Activated T-cell treated with anti-CD3 and anti-CD28 coated beads, Interleukin-2, amount 50 U/mL, for 24 hours (primary cell): ENCODE results near the gene INSM1.

Experiments used
- DNase-seq: peaks from one replicate; pipeline ENCODE4 v3.0.0-alpha.2; 2020
- H3K27ac Mint-ChIP-seq: 2 replicates; pipeline ENCODE4 v1.8.0; 2020; ENCODE audit warnings: mild to moderate bottlenecking, mixed read lengths
- H3K27me3 Mint-ChIP-seq: 2 replicates; pipeline ENCODE4 v1.8.0; 2020; ENCODE audit warnings: mixed read lengths
- H3K36me3 Mint-ChIP-seq: 2 replicates; pipeline ENCODE4 v1.8.0; 2020; ENCODE audit warnings: low read depth, mixed read lengths
- H3K4me1 Mint-ChIP-seq: 2 replicates; pipeline ENCODE4 v1.8.0; 2020; ENCODE audit warnings: low read depth, mixed read lengths
- H3K4me3 Mint-ChIP-seq: 2 replicates; pipeline ENCODE4 v1.8.0; 2020; ENCODE audit warnings: mild to moderate bottlenecking, moderate library complexity, mixed read lengths
- H3K9me3 Mint-ChIP-seq: 2 replicates; pipeline ENCODE4 v1.8.0; 2020; ENCODE audit warnings: mixed read lengths

Gene INSM1

GRCh38 chr20:20395087-20395486, 27.2 kb downstream of the INSM1 start:
- H3K36me3 Mint-ChIP-seq: peaks cover 66% of the 10 kb centered on the region
- no peaks in the 10 kb centered on the region for H3K4me1 Mint-ChIP-seq
- H3K27ac Mint-ChIP-seq: no peak overlapping the region
- no peak overlapping the region for H3K4me3 Mint-ChIP-seq
- no peaks in the 10 kb centered on the region for H3K27me3 Mint-ChIP-seq
- DNase-seq: no peak
- H3K9me3 Mint-ChIP-seq: no peaks in the 10 kb centered on the region

GRCh38 chr20:20395903-20396568, 28.1 kb downstream of the INSM1 start:
- no peak for DNase-seq
- Mint-ChIP-seq H3K4me1 (no peaks in the 10 kb centered on the region), H3K9me3 (no peaks in the 10 kb centered on the region), H3K27me3 (no peaks in the 10 kb centered on the region), H3K27ac (no peak overlapping the region), H3K4me3 (no peak overlapping the region), H3K36me3 (peaks cover 68% of the 10 kb centered on the region)

GRCh38 chr20:20396794-20397193, 28.9 kb downstream of the INSM1 start:
- Mint-ChIP-seq H3K27me3 (no peaks in the 10 kb centered on the region), H3K4me1 (no peaks in the 10 kb centered on the region)

GRCh38 chr20:20398123-20398522, 30.2 kb downstream of the INSM1 start:
- Mint-ChIP-seq H3K27me3 (no peaks in the 10 kb centered on the region), H3K36me3 (peaks cover 57% of the 10 kb centered on the region), H3K4me1 (no peaks in the 10 kb centered on the region), H3K9me3 (no peaks in the 10 kb centered on the region), H3K4me3 (no peak overlapping the region), H3K27ac (no peak overlapping the region)
- no peak for DNase-seq

More at GRCh38 chr20:20396794-20397193, 28.9 kb downstream of the INSM1 start:
- H3K27ac Mint-ChIP-seq: peak overlapping the region; percentile 52
- DNase-seq: no peak
- H3K36me3 Mint-ChIP-seq: peaks cover 62% of the 10 kb centered on the region
- H3K9me3 Mint-ChIP-seq: no peaks in the 10 kb centered on the region
- no peak overlapping the region for H3K4me3 Mint-ChIP-seq

GRCh38 chr20:20399531-20400500, 31.9 kb downstream of the INSM1 start:
- no peak overlapping the region for H3K27ac Mint-ChIP-seq

GRCh38 chr20:20401991-20402390, 34.1 kb downstream of the INSM1 start:
- peak overlapping the region; percentile 26 for H3K27ac Mint-ChIP-seq
- no peak overlapping the region for H3K4me3 Mint-ChIP-seq
- no peaks in the 10 kb centered on the region for H3K27me3 Mint-ChIP-seq
- DNase-seq: no peak
- no peaks in the 10 kb centered on the region for H3K9me3 Mint-ChIP-seq
- peaks cover 47% of the 10 kb centered on the region for H3K36me3 Mint-ChIP-seq
- peaks cover 4% of the 10 kb centered on the region for H3K4me1 Mint-ChIP-seq

More at GRCh38 chr20:20399531-20400500, 31.9 kb downstream of the INSM1 start:
- H3K36me3 Mint-ChIP-seq: peaks cover 56% of the 10 kb centered on the region
- no peaks in the 10 kb centered on the region for H3K27me3 Mint-ChIP-seq
- H3K9me3 Mint-ChIP-seq: no peaks in the 10 kb centered on the region
- no peak for DNase-seq
- no peak overlapping the region for H3K4me3 Mint-ChIP-seq
- H3K4me1 Mint-ChIP-seq: peaks cover 1% of the 10 kb centered on the region

GRCh38 chr20:20404633-20405032, 36.7 kb downstream of the INSM1 start:
- Mint-ChIP-seq H3K27me3 (no peaks in the 10 kb centered on the region), H3K9me3 (no peaks in the 10 kb centered on the region), H3K27ac (peak overlapping the region; percentile 48), H3K4me3 (no peak overlapping the region), H3K4me1 (peaks cover 6% of the 10 kb centered on the region), H3K36me3 (peaks cover 48% of the 10 kb centered on the region)
- DNase-seq: no peak

- Mint-ChIP-seq H3K27ac (no peak overlapping the region), H3K27me3 (no peaks in the 10 kb centered on the region), H3K36me3 (peaks cover 52% of the 10 kb centered on the region), H3K4me3 (no peak overlapping the region), H3K9me3 (no peaks in the 10 kb centered on the region), H3K4me1 (peaks cover 10% of the 10 kb centered on the region)
- DNase-seq: no peak
Observed at GRCh38 chr20:20405623-20406022, 37.7 kb downstream of the INSM1 start.

- DNase-seq: no peak
- peaks cover 15% of the 10 kb centered on the region for H3K4me1 Mint-ChIP-seq
- peaks cover 56% of the 10 kb centered on the region for H3K36me3 Mint-ChIP-seq
- H3K27me3 Mint-ChIP-seq: no peaks in the 10 kb centered on the region
- H3K4me3 Mint-ChIP-seq: no peak overlapping the region
- no peak overlapping the region for H3K27ac Mint-ChIP-seq
- no peaks in the 10 kb centered on the region for H3K9me3 Mint-ChIP-seq
Observed at GRCh38 chr20:20406306-20406705, 38.4 kb downstream of the INSM1 start.

- Mint-ChIP-seq H3K4me3 (no peak overlapping the region), H3K4me1 (peaks cover 33% of the 10 kb centered on the region), H3K27ac (peak overlapping the region; percentile 47), H3K27me3 (no peaks in the 10 kb centered on the region), H3K36me3 (peaks cover 56% of the 10 kb centered on the region), H3K9me3 (no peaks in the 10 kb centered on the region)
- no peak for DNase-seq
Observed at GRCh38 chr20:20407891-20408805, 40.2 kb downstream of the INSM1 start.

- Mint-ChIP-seq H3K4me1 (peaks cover 44% of the 10 kb centered on the region), H3K27ac (no peak overlapping the region), H3K4me3 (no peak overlapping the region), H3K36me3 (peaks cover 46% of the 10 kb centered on the region), H3K9me3 (no peaks in the 10 kb centered on the region), H3K27me3 (no peaks in the 10 kb centered on the region)
- no peak for DNase-seq
Observed at GRCh38 chr20:20409331-20409730, 41.4 kb downstream of the INSM1 start.

- Mint-ChIP-seq H3K36me3 (peaks cover 38% of the 10 kb centered on the region), H3K4me1 (peaks cover 52% of the 10 kb centered on the region), H3K27me3 (no peaks in the 10 kb centered on the region), H3K4me3 (peak overlapping the region; percentile 66), H3K9me3 (no peaks in the 10 kb centered on the region), H3K27ac (peak overlapping the region; percentile 53)
- no peak for DNase-seq
Observed at GRCh38 chr20:20410678-20411077, 42.8 kb downstream of the INSM1 start.

- Mint-ChIP-seq H3K27me3 (no peaks in the 10 kb centered on the region), H3K9me3 (no peaks in the 10 kb centered on the region), H3K27ac (peak overlapping the region; percentile 87), H3K4me1 (peaks cover 57% of the 10 kb centered on the region), H3K4me3 (peak overlapping the region; percentile 66), H3K36me3 (peaks cover 35% of the 10 kb centered on the region)
- DNase-seq: no peak
Observed at GRCh38 chr20:20411402-20411801, 43.5 kb downstream of the INSM1 start.

- Mint-ChIP-seq H3K4me1 (peaks cover 60% of the 10 kb centered on the region), H3K27ac (peak overlapping the region; percentile 87)
Observed at GRCh38 chr20:20411836-20412235, 43.9 kb downstream of the INSM1 start.

More at GRCh38 chr20:20411836-20412235, 43.9 kb downstream of the INSM1 start:
- peak overlapping the region; percentile 66 for H3K4me3 Mint-ChIP-seq
- DNase-seq: no peak
- no peaks in the 10 kb centered on the region for H3K27me3 Mint-ChIP-seq
- no peaks in the 10 kb centered on the region for H3K9me3 Mint-ChIP-seq
- H3K36me3 Mint-ChIP-seq: peaks cover 35% of the 10 kb centered on the region
